Neuronal stem cell (in vitro differentiated cells): ENCODE data around the gene MBP.

Experiments used
- DNase-seq: peaks from one replicate; pipeline ENCODE4 v3.0.0-alpha.2; 2013; ENCODE audit warnings: low spot score
- H2AFZ ChIP-seq: one replicate; pipeline ENCODE4 v1.6.1; 2013; ENCODE audit warnings: mild to moderate bottlenecking, low read length, inconsistent platforms
- H2AK5ac ChIP-seq: 2 replicates; pipeline ENCODE4 v1.6.1; 2013; ENCODE audit warnings: low read depth, mild to moderate bottlenecking, inconsistent platforms, low read length, moderate library complexity, mixed read lengths
- H2BK120ac ChIP-seq: 2 replicates; pipeline ENCODE4 v1.6.1; 2013; ENCODE audit warnings: low read depth, mild to moderate bottlenecking, inconsistent platforms, low read length, moderate library complexity, mixed read lengths
- H2BK12ac ChIP-seq: one replicate; pipeline ENCODE4 v1.6.1; 2013; ENCODE audit warnings: low read length, inconsistent platforms
- H2BK15ac ChIP-seq: 2 replicates; pipeline ENCODE4 v1.6.1; 2013; ENCODE audit warnings: mild to moderate bottlenecking, low read length, inconsistent platforms, mixed read lengths
- H2BK5ac ChIP-seq: one replicate; pipeline ENCODE4 v1.6.1; 2013; ENCODE audit warnings: inconsistent platforms, mild to moderate bottlenecking, low read length, moderate library complexity
- H3K14ac ChIP-seq: one replicate; pipeline ENCODE4 v1.6.1; 2013; ENCODE audit warnings: low read length, inconsistent platforms
- H3K18ac ChIP-seq: 2 replicates; pipeline ENCODE4 v1.6.1; 2013; ENCODE audit warnings: low read length, inconsistent platforms
- H3K23ac ChIP-seq: 2 replicates; pipeline ENCODE4 v1.6.1; 2013; ENCODE audit warnings: low read depth, mild to moderate bottlenecking, mixed read lengths, low read length, inconsistent platforms; ENCODE audit not compliant: poor library complexity
- H3K27ac ChIP-seq: replicated peaks from 3 replicates; pipeline ENCODE4 v1.5.1; 2013; ENCODE audit warnings: low read length, inconsistent platforms
- H3K27me3 ChIP-seq, 3 experiments: 2 replicates each; pipeline ENCODE4 v1.6.1; 2013; ENCODE audit warnings: low read length in 3 of 3, mild to moderate bottlenecking in 2 of 3, inconsistent platforms in 1 of 3, low read depth in 1 of 3, mixed read lengths in 1 of 3, moderate library complexity in 1 of 3; ENCODE audit not compliant: control insufficient read depth in 3 of 3, insufficient read depth in 3 of 3
- H3K36me3 ChIP-seq, 2 donors: replicated peaks in 1 of 2; 2 replicates each; pipeline ENCODE4 v1.6.1; 2013; ENCODE audit warnings: low read length in 2 of 2; ENCODE audit not compliant: control insufficient read depth in 2 of 2, insufficient read depth in 2 of 2
- H3K4ac ChIP-seq: 2 replicates; pipeline ENCODE4 v1.6.1; 2013; ENCODE audit warnings: inconsistent platforms, mild to moderate bottlenecking, low read length, moderate library complexity
- H3K4me1 ChIP-seq, 2 donors: 1 replicate in 1 of 2; 2 replicates in 1 of 2; pipeline ENCODE4 v1.6.1; 2013; ENCODE audit warnings: low read length in 2 of 2, low read depth in 1 of 2; ENCODE audit not compliant: control insufficient read depth in 2 of 2, insufficient read depth in 1 of 2
- H3K4me2 ChIP-seq: one replicate; pipeline ENCODE4 v1.6.1; 2013; ENCODE audit warnings: mild to moderate bottlenecking, low read length, inconsistent platforms; ENCODE audit not compliant: insufficient read depth, poor library complexity, severe bottlenecking
- H3K4me3 ChIP-seq, 2 donors: 2 replicates each; pipeline ENCODE4 v1.5.1; 2013; ENCODE audit warnings: low read length in 2 of 2, mild to moderate bottlenecking in 2 of 2, inconsistent platforms in 1 of 2, moderate library complexity in 1 of 2
- H3K79me1 ChIP-seq: one replicate; pipeline ENCODE4 v1.6.1; 2013; ENCODE audit warnings: low read depth, mild to moderate bottlenecking, inconsistent platforms, low read length, moderate library complexity
- H3K9ac ChIP-seq: one replicate; pipeline ENCODE4 v1.6.1; 2013; ENCODE audit warnings: mild to moderate bottlenecking, low read depth, low read length, inconsistent platforms; ENCODE audit not compliant: poor library complexity
- H3K9me3 ChIP-seq, 2 donors: replicated peaks in 1 of 2; 2 replicates each; pipeline versions ENCODE3 to v1.6.1; 2013; ENCODE audit warnings: low read length in 2 of 2, mild to moderate bottlenecking in 2 of 2, inconsistent platforms in 1 of 2, low read depth in 1 of 2, mixed read lengths in 1 of 2, moderate library complexity in 1 of 2; ENCODE audit not compliant: control insufficient read depth in 2 of 2, insufficient read depth in 1 of 2
- H4K8ac ChIP-seq: one replicate; pipeline ENCODE4 v1.6.1; 2013; ENCODE audit warnings: low read depth, mild to moderate bottlenecking, inconsistent platforms, low read length, moderate library complexity
- H4K91ac ChIP-seq: one replicate; pipeline ENCODE4 v1.6.1; 2013; ENCODE audit warnings: low read length, low read depth, mild to moderate bottlenecking, inconsistent platforms; ENCODE audit not compliant: poor library complexity
- WGBS, 2 donors: extraction: QIAGEN DNeasy Blood & Tissue Kit; methylation state at CpG; one replicate each; pipeline ENCODE4 v1.1.7; 2013; ENCODE audit warnings: missing lambda C conversion rate in 2 of 2, mixed read lengths in 1 of 2; ENCODE audit not compliant: insufficient read length in 2 of 2, insufficient replicate concordance in 1 of 2; ENCODE audit errors: extremely low coverage in 2 of 2; 5-methylcytosine and 5-hydroxymethylcytosine counted together

Gene MBP

GRCh38 chr18:76953583-76954233 lies 178.9 kb downstream of the MBP start:
- no peak overlapping the region for H3K27ac ChIP-seq
- H4K8ac ChIP-seq: no peak overlapping the region
- H3K18ac ChIP-seq: no peak overlapping the region
- peaks cover 10 to 75% of the 10 kb centered on the region in 2 donors for H3K36me3 ChIP-seq
- no peak overlapping the region for H3K4ac ChIP-seq
- no peak overlapping the region for H2BK12ac ChIP-seq
- H2AFZ ChIP-seq: no peak overlapping the region
- no peak overlapping the region for H3K9ac ChIP-seq
- no peak for DNase-seq
- H3K79me1 ChIP-seq: no peaks in the 10 kb centered on the region
- H4K91ac ChIP-seq: no peak overlapping the region
- no peak overlapping the region for H2BK5ac ChIP-seq
- no peak overlapping the region for H2BK15ac ChIP-seq
- no peaks in the 10 kb centered on the region for H3K9me3 ChIP-seq
- no peak overlapping the region for H2AK5ac ChIP-seq
- H3K27me3 ChIP-seq: no peaks in the 10 kb centered on the region
- H3K4me1 ChIP-seq: no peaks in the 10 kb centered on the region
- H3K14ac ChIP-seq: no peak overlapping the region
- H2BK120ac ChIP-seq: no peak overlapping the region
- no CpG with 5 or more reads among the region's 12 CpGs for WGBS, 2 donors
- H3K23ac ChIP-seq: no peak overlapping the region
- H3K4me2 ChIP-seq: no peak overlapping the region
- H3K4me3 ChIP-seq: no peak overlapping the region

DNA sequence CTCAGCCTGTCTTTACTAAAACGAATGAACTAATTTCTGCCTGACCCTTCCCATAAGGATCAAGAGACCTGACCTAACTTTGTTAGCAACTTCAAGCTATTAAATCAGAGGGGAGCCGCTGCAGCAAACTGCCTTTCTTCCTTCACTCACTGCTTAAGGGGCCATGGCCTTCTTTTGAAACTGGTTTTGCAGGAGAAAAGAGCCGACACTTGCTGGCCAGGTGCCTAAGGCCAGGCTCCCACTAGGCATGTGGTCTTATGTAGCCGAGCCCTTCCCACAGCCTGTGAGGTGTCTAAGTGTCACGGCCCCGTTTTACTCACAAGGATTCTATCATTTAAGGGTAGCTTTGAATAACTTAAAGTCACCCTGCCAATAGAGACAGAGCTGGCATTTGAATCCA lies 179.4 kb downstream of the MBP start:
- H2AFZ ChIP-seq: no peak overlapping the region
- no peak overlapping the region for H2AK5ac ChIP-seq
- H3K4me3 ChIP-seq: no peak overlapping the region
- no peaks in the 10 kb centered on the region for H3K4me1 ChIP-seq
- peaks cover 7 to 75% of the 10 kb centered on the region in 2 donors for H3K36me3 ChIP-seq
- no peak overlapping the region for H3K27ac ChIP-seq
- no peak overlapping the region for H2BK15ac ChIP-seq
- H4K8ac ChIP-seq: no peak overlapping the region
- no peak for DNase-seq
- H4K91ac ChIP-seq: no peak overlapping the region
- WGBS, 2 donors: no CpG with 5 or more reads among the region's 6 CpGs
- no peak overlapping the region for H3K4me2 ChIP-seq
- no peak overlapping the region for H2BK5ac ChIP-seq
- no peaks in the 10 kb centered on the region for H3K9me3 ChIP-seq
- no peak overlapping the region for H2BK120ac ChIP-seq
- H3K23ac ChIP-seq: no peak overlapping the region
- H3K18ac ChIP-seq: peak overlapping the region; percentile 29
- H3K79me1 ChIP-seq: no peaks in the 10 kb centered on the region
- H2BK12ac ChIP-seq: no peak overlapping the region
- H3K4ac ChIP-seq: no peak overlapping the region
- H3K9ac ChIP-seq: no peak overlapping the region
- no peaks in the 10 kb centered on the region for H3K27me3 ChIP-seq
- peak overlapping the region; percentile 41 for H3K14ac ChIP-seq

DNA sequence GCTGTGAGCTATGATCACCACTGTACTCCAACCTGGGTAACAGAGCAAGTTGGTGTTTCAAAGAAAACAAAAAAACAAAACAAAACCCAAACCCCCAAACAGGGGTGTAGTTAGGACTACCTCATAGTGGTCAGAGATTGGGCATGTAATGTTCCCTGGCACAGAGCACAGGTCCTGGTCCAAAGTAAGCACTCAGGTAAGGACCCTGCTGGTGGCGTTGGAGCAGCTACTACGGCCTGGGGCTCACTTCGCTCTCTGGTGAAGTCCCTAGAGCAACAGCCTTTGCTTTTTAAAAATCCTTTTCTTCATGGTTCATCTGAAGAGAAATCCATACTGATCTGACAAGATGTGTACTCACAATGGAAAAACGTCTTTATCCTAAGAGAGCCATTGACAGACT lies 179.8 kb downstream of the MBP start:
- Histone ChIP-seq H3K4me3 (no peak overlapping the region), H3K9ac (no peak overlapping the region), H2BK15ac (no peak overlapping the region), H3K36me3 (peaks cover 4 to 74% of the 10 kb centered on the region in 2 donors), H2BK120ac (no peak overlapping the region), H2BK12ac (no peak overlapping the region), H2AFZ (no peak overlapping the region), H4K8ac (no peak overlapping the region), H3K27me3 (no peaks in the 10 kb centered on the region), H2BK5ac (no peak overlapping the region), H3K14ac (no peak overlapping the region), H3K27ac (no peak overlapping the region), H3K79me1 (no peaks in the 10 kb centered on the region), H3K4me2 (peak overlapping the region; percentile 29), H3K9me3 (no peaks in the 10 kb centered on the region), H3K4ac (no peak overlapping the region), H3K4me1 (no peaks in the 10 kb centered on the region), H4K91ac (no peak overlapping the region), H2AK5ac (no peak overlapping the region), H3K18ac (no peak overlapping the region), H3K23ac (no peak overlapping the region)
- no peak for DNase-seq
- no CpG with 5 or more reads among the region's 4 CpGs for WGBS, 2 donors

DNA sequence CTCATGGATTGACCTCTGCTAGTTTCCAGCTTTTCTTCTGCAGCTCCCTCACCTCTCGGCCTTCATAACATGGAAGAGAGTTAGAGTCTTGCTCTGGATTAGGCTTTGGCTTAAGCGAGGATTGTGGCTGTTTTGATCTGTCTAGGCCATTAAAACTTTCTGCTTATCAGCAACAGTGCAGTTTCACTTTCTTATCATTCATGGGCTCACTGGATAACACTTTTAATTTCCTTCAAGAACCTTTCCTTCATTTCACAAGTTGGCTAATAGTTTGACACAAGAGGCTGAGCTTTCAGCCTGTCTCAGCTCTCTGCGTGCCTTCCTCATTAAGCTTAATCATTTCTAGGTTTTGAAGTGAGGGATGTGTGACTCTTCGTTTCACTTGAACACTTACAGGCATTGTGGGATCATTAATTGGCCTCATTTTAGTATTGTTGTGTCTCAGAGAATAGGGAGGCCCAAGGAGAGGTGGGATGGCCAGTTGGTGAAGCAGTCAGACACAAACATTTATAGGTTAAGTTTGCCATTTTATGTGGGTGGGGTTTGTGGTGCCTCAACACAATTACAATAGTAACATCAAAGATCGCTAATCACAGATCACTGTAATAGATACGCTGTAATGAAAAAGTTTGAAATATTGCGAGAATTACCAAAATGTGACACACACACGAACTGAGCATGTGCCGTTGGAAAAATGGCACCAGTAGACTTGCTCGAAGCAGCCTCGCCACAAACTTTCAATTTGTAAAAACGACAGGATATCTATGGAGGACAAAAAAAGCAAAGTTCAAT lies 180.9 kb downstream of the MBP start:
- no peak for DNase-seq
- Histone ChIP-seq H3K4me3 (no peak overlapping the region), H2BK120ac (no peak overlapping the region), H2BK15ac (no peak overlapping the region), H3K4me2 (no peak overlapping the region), H3K9me3 (no peaks in the 10 kb centered on the region), H2AK5ac (no peak overlapping the region), H4K91ac (no peak overlapping the region), H3K79me1 (no peaks in the 10 kb centered on the region), H3K4ac (no peak overlapping the region), H3K23ac (no peak overlapping the region), H3K18ac (no peak overlapping the region), H3K27me3 (no peaks in the 10 kb centered on the region), H3K27ac (no peak overlapping the region), H2BK5ac (no peak overlapping the region), H4K8ac (no peak overlapping the region), H3K14ac (no peak overlapping the region), H3K36me3 (peaks cover 4 to 71% of the 10 kb centered on the region in 2 donors), H2BK12ac (no peak overlapping the region), H3K9ac (no peak overlapping the region), H3K4me1 (no peaks in the 10 kb centered on the region), H2AFZ (no peak overlapping the region)
- WGBS, 2 donors: no CpG with 5 or more reads among the region's 12 CpGs
